ENCODE measurements around the gene ZBTB47.

The ZBTB47 gene

DNA sequence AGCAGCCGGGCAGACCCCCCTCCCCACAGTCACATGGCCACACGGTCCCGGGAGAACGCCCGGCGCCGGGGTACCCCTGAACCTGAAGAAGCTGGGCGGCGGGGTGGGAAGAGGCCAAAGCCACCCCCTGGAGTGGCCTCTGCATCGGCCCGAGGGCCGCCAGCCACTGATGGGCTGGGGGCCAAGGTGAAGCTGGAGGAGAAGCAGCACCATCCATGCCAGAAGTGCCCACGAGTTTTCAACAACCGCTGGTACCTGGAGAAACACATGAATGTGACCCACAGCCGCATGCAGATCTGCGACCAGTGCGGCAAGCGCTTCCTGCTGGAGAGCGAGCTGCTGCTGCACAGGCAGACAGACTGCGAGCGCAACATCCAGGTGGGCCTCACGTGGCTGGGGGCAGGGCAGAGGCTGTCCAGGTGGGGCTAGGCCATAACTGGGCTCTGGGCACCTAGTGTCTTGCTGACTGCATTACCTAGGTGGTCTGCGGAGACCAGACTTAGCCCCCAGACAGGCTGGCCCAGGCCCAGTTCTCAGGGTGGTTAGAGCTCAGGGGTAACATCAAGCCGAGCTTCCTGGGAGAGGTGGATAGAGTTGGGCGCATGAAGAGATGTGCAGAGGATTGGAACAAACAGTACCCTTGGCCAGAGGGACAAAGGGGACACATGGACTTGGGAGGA is 6.1 kb downstream of the ZBTB47 start:
- no peak overlapping the region for H3K4me3 ChIP-seq (ENCODE audit: low read depth in 1 of 2, low read length in 2 of 2)
- H3K36me3 ChIP-seq (ENCODE audit: control insufficient read depth in 1 of 2, insufficient read depth in 2 of 2, low read length in 2 of 2), result peaks cover 0 to 11% of the 10 kb centered on the region in 2 donors
- no peak overlapping the region for H3K27ac ChIP-seq (ENCODE audit: low read length)
- peaks cover 3 to 27% of the 10 kb centered on the region in 2 donors for H3K4me1 ChIP-seq (ENCODE audit: control insufficient read depth in 1 of 2, insufficient read depth in 2 of 2, low read length in 2 of 2)
- no peaks in the 10 kb centered on the region for H3K27me3 ChIP-seq (ENCODE audit: low read depth, low read length)
- no peaks in the 10 kb centered on the region for H3K9me3 ChIP-seq (ENCODE audit: control insufficient read depth in 1 of 2, low read length in 2 of 2)

DNA sequence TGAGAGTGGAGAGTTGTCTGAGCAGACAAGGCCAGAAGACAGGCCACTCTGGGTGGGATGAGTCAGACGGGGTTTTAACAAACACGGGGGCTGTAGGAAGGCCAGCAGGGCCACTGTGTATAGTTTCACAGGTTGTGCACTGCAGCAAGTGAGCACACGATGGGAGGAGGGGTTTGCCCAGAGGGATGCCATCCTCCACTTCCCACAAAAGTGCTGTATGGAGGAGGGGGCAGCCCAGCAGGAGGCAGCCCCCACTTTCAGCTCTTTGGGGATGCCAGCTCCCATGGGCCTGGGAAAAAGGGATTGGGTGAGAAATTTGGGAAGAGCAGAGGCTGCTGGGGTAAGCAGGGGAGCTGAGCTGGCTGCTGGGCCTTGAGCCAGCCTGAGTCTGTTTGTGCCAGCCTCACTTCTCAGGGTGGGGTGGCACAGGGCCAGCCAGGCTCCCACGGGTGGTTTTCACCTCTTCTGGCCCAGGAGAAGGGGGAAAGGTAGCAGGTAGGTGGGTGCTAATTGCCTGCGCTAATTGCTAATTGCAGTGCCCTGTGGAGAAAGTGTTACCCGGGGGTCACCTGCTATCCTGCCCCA is 6.7 kb downstream of the ZBTB47 start:
- H3K27me3 ChIP-seq (ENCODE audit: low read depth, low read length), result no peaks in the 10 kb centered on the region
- H3K27ac ChIP-seq (ENCODE audit: low read length), result no peak overlapping the region
- no peak overlapping the region for H3K4me3 ChIP-seq (ENCODE audit: low read depth in 1 of 2, low read length in 2 of 2)
- H3K36me3 ChIP-seq (ENCODE audit: control insufficient read depth in 1 of 2, insufficient read depth in 2 of 2, low read length in 2 of 2), result peaks cover 0 to 10% of the 10 kb centered on the region in 2 donors
- H3K4me1 ChIP-seq (ENCODE audit: control insufficient read depth in 1 of 2, insufficient read depth in 2 of 2, low read length in 2 of 2), result peaks cover 2 to 23% of the 10 kb centered on the region in 2 donors
- H3K9me3 ChIP-seq (ENCODE audit: control insufficient read depth in 1 of 2, low read length in 2 of 2), result no peaks in the 10 kb centered on the region

DNA sequence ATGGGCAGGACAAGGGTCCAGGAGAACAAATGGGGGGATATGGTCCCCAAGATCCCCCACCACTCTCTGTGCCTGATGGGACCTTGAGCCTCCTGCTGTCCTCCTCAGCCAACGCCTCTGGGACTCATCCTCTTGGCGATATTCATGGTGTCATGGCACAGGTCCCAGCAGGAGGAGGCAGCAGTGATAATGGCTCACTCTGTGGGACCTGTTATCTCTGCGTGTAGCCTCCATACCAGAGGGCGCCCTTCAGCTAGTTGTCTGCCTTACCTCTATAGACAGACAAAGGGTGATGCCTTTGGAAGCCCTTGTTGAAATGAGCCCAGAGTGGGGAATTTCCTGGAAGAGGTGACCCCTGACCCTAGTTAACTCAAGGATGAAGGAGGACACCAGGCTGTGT is 7.4 kb downstream of the ZBTB47 start:
- Histone ChIP-seq H3K36me3 (ENCODE audit: control insufficient read depth in 1 of 2, insufficient read depth in 2 of 2, low read length in 2 of 2) (peaks cover 0 to 10% of the 10 kb centered on the region in 2 donors), H3K27ac (ENCODE audit: low read length) (no peak overlapping the region), H3K4me1 (ENCODE audit: control insufficient read depth in 1 of 2, insufficient read depth in 2 of 2, low read length in 2 of 2) (peaks cover 0 to 16% of the 10 kb centered on the region in 2 donors), H3K27me3 (ENCODE audit: low read depth, low read length) (no peaks in the 10 kb centered on the region), H3K4me3 (ENCODE audit: low read depth in 1 of 2, low read length in 2 of 2) (no peak overlapping the region), H3K9me3 (ENCODE audit: control insufficient read depth in 1 of 2, low read length in 2 of 2) (no peaks in the 10 kb centered on the region)

DNA sequence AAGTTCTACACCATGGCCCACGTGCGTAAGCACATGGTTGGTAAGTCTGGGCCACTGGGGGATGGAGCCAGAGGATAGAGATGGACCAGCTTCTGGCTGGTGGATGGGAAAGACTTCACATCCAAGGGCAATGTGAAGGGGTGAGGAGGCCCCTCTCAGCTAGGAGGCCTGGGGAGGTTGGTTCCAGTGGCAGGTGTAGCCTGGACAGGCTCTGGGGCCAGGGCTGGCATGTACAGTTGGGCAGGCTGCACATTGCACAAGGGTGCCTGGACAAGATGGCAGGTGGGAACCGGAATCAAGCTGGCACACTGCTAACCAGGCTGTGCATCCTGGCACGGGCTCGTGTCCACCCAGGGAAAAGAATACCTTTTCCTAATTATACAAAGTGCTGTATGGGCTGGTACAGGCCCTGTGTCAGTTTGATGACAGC is 8.1 kb downstream of the ZBTB47 start:
- H3K27me3 ChIP-seq (ENCODE audit: low read depth, low read length), result no peaks in the 10 kb centered on the region
- H3K9me3 ChIP-seq (ENCODE audit: control insufficient read depth in 1 of 2, low read length in 2 of 2), result no peaks in the 10 kb centered on the region
- H3K36me3 ChIP-seq (ENCODE audit: control insufficient read depth in 1 of 2, insufficient read depth in 2 of 2, low read length in 2 of 2), result peaks cover 0 to 10% of the 10 kb centered on the region in 2 donors
- H3K4me1 ChIP-seq (ENCODE audit: control insufficient read depth in 1 of 2, insufficient read depth in 2 of 2, low read length in 2 of 2), result peaks cover 0 to 17% of the 10 kb centered on the region in 2 donors
- H3K4me3 ChIP-seq (ENCODE audit: low read depth in 1 of 2, low read length in 2 of 2), result no peak overlapping the region
- H3K27ac ChIP-seq (ENCODE audit: low read length), result no peak overlapping the region

DNA sequence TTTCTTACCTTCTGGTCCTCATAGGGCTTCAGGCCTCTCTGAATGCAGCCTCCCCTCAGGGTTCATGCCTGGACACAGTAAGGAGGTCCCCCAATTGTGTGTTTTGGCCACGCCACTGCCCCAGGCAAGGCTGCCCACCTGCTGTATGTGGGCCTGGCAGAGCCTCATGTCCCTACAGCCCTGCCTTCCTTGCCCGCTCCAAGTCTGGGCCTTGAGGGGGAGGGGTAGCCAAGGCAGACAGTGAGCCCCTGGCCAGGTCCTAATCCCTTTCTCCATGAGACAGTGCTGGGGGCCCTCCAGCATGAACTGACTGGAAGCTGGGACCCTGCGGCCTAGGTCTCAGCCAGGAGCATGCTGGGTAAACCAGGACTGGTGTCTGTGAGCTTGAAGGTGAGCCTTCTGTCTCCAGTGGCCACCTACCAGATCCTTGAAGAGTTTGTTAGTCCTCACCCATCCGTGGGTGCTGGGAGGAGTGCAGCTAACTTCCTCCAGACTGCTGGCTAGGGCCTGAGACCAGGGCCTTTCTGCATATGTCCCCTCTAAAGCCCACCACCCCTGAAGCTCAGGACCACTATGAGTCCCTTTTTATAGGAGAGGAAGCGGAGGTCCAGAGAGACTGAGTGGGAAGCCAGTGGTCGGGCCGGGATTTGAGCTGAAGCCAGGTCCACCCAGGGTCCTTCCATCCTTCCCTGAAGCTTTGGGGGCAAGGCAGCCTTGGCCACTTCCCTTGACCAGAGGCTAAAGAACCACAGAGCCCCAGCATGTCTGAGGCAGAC is 8.7 kb downstream of the ZBTB47 start:
- no peak overlapping the region for H3K27ac ChIP-seq (ENCODE audit: low read length)
- peaks cover 0 to 10% of the 10 kb centered on the region in 2 donors for H3K36me3 ChIP-seq (ENCODE audit: control insufficient read depth in 1 of 2, insufficient read depth in 2 of 2, low read length in 2 of 2)
- peaks cover 0 to 23% of the 10 kb centered on the region in 2 donors for H3K4me1 ChIP-seq (ENCODE audit: control insufficient read depth in 1 of 2, insufficient read depth in 2 of 2, low read length in 2 of 2)
- no peak overlapping the region for H3K4me3 ChIP-seq (ENCODE audit: low read depth in 1 of 2, low read length in 2 of 2)
- no peaks in the 10 kb centered on the region for H3K27me3 ChIP-seq (ENCODE audit: low read depth, low read length)
- H3K9me3 ChIP-seq (ENCODE audit: control insufficient read depth in 1 of 2, low read length in 2 of 2), result no peaks in the 10 kb centered on the region

DNA sequence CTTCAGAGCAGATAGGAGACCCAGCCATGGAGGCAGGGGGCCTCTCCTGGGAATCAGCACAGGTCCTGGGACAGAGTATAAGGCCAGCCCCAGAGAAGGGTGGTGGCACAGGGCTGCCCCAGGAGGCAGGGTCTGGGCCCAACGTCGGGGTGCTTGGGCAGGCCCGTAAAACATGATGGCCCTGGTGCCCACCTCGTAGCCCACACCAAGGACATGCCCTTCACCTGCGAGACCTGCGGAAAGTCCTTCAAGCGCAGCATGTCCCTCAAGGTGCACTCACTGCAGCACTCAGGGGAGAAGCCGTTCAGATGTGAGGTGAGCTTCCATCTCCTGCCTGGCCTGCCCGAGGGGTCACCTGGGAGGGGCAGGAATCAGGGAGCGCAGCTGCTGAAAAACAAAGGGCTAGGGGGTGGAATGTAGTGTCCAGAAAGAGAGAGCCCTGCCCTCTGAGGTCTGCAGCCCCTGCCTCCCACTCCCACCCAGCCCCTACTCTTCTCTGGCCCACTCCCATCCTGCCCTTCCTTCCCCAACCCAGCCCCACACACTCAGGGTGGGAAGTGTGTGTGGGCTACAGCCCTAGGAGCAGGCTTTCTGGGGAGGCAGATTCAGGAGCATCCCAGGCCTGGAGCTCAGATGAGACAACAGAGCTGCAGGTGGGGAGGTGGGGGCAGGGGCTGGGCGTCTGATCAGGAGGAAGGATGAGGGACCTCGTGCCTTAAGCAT is 9.5 kb downstream of the ZBTB47 start:
- peaks cover 6 to 31% of the 10 kb centered on the region in 2 donors for H3K4me1 ChIP-seq (ENCODE audit: control insufficient read depth in 1 of 2, insufficient read depth in 2 of 2, low read length in 2 of 2)
- H3K4me3 ChIP-seq (ENCODE audit: low read depth in 1 of 2, low read length in 2 of 2), result no peak overlapping the region
- no peaks in the 10 kb centered on the region for H3K9me3 ChIP-seq (ENCODE audit: control insufficient read depth in 1 of 2, low read length in 2 of 2)
- H3K27ac ChIP-seq (ENCODE audit: low read length), result no peak overlapping the region
- peaks cover 0 to 10% of the 10 kb centered on the region in 2 donors for H3K36me3 ChIP-seq (ENCODE audit: control insufficient read depth in 1 of 2, insufficient read depth in 2 of 2, low read length in 2 of 2)
- no peaks in the 10 kb centered on the region for H3K27me3 ChIP-seq (ENCODE audit: low read depth, low read length)

DNA sequence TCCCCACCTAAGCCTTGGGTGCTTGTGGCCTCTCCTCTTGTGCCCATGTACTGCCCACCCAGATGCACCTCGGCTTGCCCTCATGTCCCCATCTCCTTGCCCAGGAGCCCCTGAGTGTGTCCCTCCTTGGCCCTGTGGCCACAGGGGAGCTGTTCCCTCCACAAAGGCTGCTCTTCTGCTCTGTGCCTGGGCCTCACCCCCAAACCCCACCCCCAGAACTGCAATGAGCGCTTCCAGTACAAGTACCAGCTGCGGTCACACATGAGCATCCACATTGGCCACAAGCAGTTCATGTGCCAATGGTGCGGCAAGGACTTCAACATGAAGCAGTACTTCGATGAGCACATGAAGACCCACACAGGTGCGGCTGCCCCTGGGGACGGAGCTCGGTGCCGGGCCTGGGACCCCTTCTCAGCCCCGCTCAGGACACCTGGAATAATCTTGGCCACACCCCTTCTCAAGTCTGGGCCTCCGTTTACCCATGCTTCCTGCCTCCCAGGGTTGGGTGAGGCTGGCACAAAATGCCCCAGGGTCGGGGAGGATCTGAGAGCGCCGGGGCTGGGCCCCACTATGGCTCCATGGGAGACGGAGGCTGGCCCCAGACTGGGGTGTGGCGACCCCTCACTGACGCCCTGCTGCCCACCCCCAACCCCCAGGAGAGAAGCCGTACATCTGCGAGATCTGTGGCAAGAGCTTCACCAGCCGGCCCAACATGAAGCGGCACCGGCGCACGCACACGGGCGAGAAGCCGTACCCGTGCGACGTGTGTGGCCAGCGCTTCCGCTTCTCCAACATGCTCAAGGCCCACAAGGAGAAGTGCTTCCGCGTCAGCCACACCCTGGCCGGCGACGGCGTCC is 10.3 kb downstream of the ZBTB47 start:
- H3K4me1 ChIP-seq (ENCODE audit: control insufficient read depth in 1 of 2, insufficient read depth in 2 of 2, low read length in 2 of 2), result peaks cover 7 to 34% of the 10 kb centered on the region in 2 donors
- H3K36me3 ChIP-seq (ENCODE audit: control insufficient read depth in 1 of 2, insufficient read depth in 2 of 2, low read length in 2 of 2), result peaks cover 0 to 4% of the 10 kb centered on the region in 2 donors
- H3K27me3 ChIP-seq (ENCODE audit: low read depth, low read length), result no peaks in the 10 kb centered on the region
- no peak overlapping the region for H3K27ac ChIP-seq (ENCODE audit: low read length)
- no peak overlapping the region for H3K4me3 ChIP-seq (ENCODE audit: low read depth in 1 of 2, low read length in 2 of 2)
- H3K9me3 ChIP-seq (ENCODE audit: control insufficient read depth in 1 of 2, low read length in 2 of 2), result no peaks in the 10 kb centered on the region

DNA sequence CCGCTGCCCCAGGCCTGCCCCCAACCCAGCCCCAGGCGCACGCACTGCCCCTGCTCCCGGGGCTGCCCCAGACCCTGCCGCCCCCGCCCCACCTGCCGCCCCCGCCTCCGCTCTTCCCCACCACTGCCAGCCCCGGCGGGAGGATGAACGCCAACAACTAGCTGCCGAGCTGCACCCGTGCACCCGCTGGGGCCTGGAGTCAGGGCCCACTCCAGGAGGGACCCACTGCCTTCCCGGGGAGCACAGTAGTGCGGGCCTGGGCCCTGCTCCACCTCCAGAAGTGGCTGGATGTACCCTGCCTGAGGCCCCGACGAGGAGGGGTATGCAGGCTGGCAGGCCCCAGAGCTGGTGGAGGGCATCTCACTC is 10.9 kb downstream of the ZBTB47 start:
- H3K27me3 ChIP-seq (ENCODE audit: low read depth, low read length), result no peaks in the 10 kb centered on the region
- no peak overlapping the region for H3K27ac ChIP-seq (ENCODE audit: low read length)
- peaks cover 7 to 32% of the 10 kb centered on the region in 2 donors for H3K4me1 ChIP-seq (ENCODE audit: control insufficient read depth in 1 of 2, insufficient read depth in 2 of 2, low read length in 2 of 2)
- no peaks in the 10 kb centered on the region for H3K9me3 ChIP-seq (ENCODE audit: control insufficient read depth in 1 of 2, low read length in 2 of 2)
- H3K36me3 ChIP-seq (ENCODE audit: control insufficient read depth in 1 of 2, insufficient read depth in 2 of 2, low read length in 2 of 2), result no peaks in the 10 kb centered on the region
- H3K4me3 ChIP-seq (ENCODE audit: low read depth in 1 of 2, low read length in 2 of 2), result no peak overlapping the region

DNA sequence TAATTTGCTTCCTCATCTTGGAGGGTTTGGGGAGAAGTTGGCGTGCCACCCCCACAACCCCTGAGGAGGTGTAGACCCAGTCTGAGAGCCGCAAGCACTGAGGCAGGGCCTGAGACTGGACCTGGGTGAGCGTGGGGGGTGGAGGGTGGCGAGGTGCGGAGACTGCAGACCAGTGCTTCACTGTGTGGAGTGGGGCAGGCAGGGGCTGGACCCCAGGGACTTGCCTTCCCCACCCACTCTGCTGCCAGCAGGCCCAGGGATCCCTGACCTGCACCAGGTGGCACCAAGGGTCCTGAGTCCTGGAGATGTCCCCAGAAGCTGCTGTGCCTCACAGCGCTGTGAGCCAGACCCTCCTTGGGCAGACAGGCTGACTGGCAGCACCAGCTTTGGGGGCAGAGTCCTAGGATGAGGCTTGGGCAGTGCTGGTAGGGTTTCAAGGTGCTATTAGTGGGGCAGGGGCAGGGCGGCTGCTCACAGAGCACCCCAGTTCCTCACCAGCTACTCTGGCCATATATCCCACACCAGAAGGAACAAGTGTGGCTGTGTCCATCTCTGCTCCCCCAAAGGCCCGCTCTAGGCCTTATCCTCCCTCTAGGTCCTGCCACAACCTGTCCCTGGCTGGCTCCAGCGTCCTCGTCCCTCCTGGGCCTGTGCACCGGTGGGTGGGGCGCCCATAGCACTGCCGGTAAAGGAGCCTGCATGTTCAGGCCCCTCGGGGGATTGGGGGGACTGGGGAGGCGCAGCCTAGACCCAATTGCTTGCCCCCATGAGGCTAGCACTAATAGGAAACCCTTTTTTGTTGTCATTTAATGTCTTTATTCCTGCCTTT is 11.8 kb downstream of the ZBTB47 start:
- H3K4me1 ChIP-seq (ENCODE audit: control insufficient read depth in 1 of 2, insufficient read depth in 2 of 2, low read length in 2 of 2), result peaks cover 7 to 24% of the 10 kb centered on the region in 2 donors
- no peaks in the 10 kb centered on the region for H3K9me3 ChIP-seq (ENCODE audit: control insufficient read depth in 1 of 2, low read length in 2 of 2)
- H3K36me3 ChIP-seq (ENCODE audit: control insufficient read depth in 1 of 2, insufficient read depth in 2 of 2, low read length in 2 of 2), result no peaks in the 10 kb centered on the region
- no peak overlapping the region for H3K27ac ChIP-seq (ENCODE audit: low read length)
- no peaks in the 10 kb centered on the region for H3K27me3 ChIP-seq (ENCODE audit: low read depth, low read length)
- no peak overlapping the region for H3K4me3 ChIP-seq (ENCODE audit: low read depth in 1 of 2, low read length in 2 of 2)

DNA sequence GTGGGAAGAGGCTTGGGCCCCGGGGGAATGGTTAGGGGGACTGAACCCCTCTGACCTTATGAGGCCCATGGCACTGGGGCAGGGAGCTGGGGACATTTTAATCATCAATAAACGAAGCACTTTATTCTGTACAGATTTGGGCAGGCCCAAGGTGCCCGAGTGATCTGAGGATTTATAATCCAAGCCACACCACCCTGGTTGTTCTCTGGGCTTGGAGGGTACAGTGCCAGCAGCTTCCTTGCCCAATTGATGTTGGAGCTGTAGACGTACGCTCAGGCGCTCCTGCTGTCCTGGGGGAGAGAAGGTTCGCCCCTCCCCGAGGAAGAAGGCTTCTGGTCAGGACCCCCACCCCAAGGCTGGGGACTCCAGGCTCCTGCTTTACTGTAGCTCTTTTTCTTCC is 12.5 kb downstream of the ZBTB47 start:
- Histone ChIP-seq H3K9me3 (ENCODE audit: control insufficient read depth in 1 of 2, low read length in 2 of 2) (no peaks in the 10 kb centered on the region), H3K27ac (ENCODE audit: low read length) (no peak overlapping the region), H3K36me3 (ENCODE audit: control insufficient read depth in 1 of 2, insufficient read depth in 2 of 2, low read length in 2 of 2) (no peaks in the 10 kb centered on the region), H3K4me3 (ENCODE audit: low read depth in 1 of 2, low read length in 2 of 2) (no peak overlapping the region), H3K4me1 (ENCODE audit: control insufficient read depth in 1 of 2, insufficient read depth in 2 of 2, low read length in 2 of 2) (peaks cover 7 to 24% of the 10 kb centered on the region in 2 donors), H3K27me3 (ENCODE audit: low read depth, low read length) (no peaks in the 10 kb centered on the region)
